HCT116 (cell line): Measurements from ENCODE around the gene RIBC2.

ENCODE experiments used
- EGR1 ChIP-seq: IDR thresholded peaks from 2 replicates; pipeline ENCODE4 v1.6.1; 2012; ENCODE audit warnings: low read depth
- EZH2 ChIP-seq: fragments of 200-600 bp; sonication (generic); IDR thresholded peaks from 2 replicates; pipeline ENCODE4 v1.6.1; 2017; ENCODE audit warnings: antibody characterized with exemption, mixed run types
- FOSL1 ChIP-seq: IDR thresholded peaks from 2 replicates; pipeline ENCODE4 v1.6.1; 2012; ENCODE audit warnings: low read depth
- JUND ChIP-seq: IDR thresholded peaks from 2 replicates; pipeline ENCODE4 v1.6.1; 2012
- POLR2A ChIP-seq: IDR thresholded peaks from 2 replicates; pipeline ENCODE4 v1.7.0; 2011; ENCODE audit warnings: borderline replicate concordance; ENCODE audit not compliant: insufficient read depth, insufficient read length; ENCODE audit errors: extremely low read depth
- POLR2AphosphoS5 ChIP-seq: IDR thresholded peaks from 2 replicates; pipeline ENCODE4 v1.6.1; 2011; ENCODE audit warnings: mild to moderate bottlenecking, low read depth, low read length, moderate library complexity
- SRF ChIP-seq: IDR thresholded peaks from 2 replicates; pipeline ENCODE4 v1.6.1; 2012; ENCODE audit warnings: low read depth
- TCF7L2 ChIP-seq: IDR thresholded peaks from 2 replicates; pipeline ENCODE4 v1.7.0; 2011; ENCODE audit warnings: borderline replicate concordance, inconsistent platforms; ENCODE audit not compliant: insufficient read depth, insufficient read length; ENCODE audit errors: extremely low read depth
- YY1 ChIP-seq: IDR thresholded peaks from 2 replicates; pipeline ENCODE4 v1.6.1; 2011; ENCODE audit warnings: low read length, low read depth, moderate library complexity, mild to moderate bottlenecking; ENCODE audit not compliant: insufficient replicate concordance; ENCODE audit errors: extremely low read depth
- ZNF274 ChIP-seq: fragments of 200-500 bp; sonication (Bioruptor generic); IDR thresholded peaks from 2 replicates; pipeline ENCODE4 v1.6.1; 2014; ENCODE audit warnings: mild to moderate bottlenecking, low read depth, low read length, inconsistent platforms
- TF ChIP-seq, protein P1 (sequence below), 3 experiments: fragments of 200-600 bp in 1 of 3; sonication (generic) in 1 of 3; IDR thresholded peaks in 2 of 3; conservative IDR thresholded peaks in 1 of 3; 2 replicates each; pipeline ENCODE4 v1.5.1; 2012 to 2017; ENCODE audit warnings: low read depth in 2 of 3, low read length in 2 of 3, antibody characterized with exemption in 1 of 3, borderline replicate concordance in 1 of 3, control low read depth in 1 of 3, mild to moderate bottlenecking in 1 of 3, mixed read lengths in 1 of 3, mixed run types in 1 of 3, moderate library complexity in 1 of 3; ENCODE audit not compliant: insufficient read depth in 1 of 3
- TF ChIP-seq, protein P2 (sequence below): IDR thresholded peaks from 2 replicates; pipeline ENCODE4 v1.6.1; 2012

DNA sequence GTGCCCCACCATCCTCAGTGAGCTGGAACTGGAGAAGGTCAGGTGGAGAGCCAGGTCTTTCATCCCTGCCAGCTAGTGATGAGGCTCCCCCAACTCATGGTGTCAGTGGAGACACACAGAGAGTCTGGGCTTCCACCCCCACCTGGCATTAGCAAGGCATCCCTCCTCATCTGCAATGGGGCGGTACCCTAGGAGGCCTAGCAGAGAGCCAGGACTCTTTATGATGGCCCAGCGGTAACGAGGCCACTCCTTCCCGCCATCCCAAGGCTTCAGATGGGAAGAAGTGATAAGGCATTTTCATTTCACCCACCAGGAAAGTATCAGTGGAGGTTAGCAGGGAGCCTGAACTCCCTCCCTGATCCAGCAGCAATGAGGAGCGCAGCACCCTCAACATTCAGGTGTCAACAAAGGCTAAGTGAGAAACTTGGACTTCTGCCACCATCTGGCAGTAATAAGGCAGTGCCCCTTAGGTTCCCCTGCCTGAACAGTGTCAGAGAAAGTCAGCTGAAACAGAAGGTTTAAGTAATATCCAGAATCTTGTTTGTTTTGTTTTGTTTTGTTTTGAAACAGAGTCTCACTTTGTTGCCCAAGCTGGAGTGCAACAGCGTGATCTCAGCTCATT is 48.7 kb downstream of the RIBC2 start:
- TF ChIP-seq JUND = no peak
- no peak for TF ChIP-seq POLR2A
- TF ChIP-seq, protein P1, sequence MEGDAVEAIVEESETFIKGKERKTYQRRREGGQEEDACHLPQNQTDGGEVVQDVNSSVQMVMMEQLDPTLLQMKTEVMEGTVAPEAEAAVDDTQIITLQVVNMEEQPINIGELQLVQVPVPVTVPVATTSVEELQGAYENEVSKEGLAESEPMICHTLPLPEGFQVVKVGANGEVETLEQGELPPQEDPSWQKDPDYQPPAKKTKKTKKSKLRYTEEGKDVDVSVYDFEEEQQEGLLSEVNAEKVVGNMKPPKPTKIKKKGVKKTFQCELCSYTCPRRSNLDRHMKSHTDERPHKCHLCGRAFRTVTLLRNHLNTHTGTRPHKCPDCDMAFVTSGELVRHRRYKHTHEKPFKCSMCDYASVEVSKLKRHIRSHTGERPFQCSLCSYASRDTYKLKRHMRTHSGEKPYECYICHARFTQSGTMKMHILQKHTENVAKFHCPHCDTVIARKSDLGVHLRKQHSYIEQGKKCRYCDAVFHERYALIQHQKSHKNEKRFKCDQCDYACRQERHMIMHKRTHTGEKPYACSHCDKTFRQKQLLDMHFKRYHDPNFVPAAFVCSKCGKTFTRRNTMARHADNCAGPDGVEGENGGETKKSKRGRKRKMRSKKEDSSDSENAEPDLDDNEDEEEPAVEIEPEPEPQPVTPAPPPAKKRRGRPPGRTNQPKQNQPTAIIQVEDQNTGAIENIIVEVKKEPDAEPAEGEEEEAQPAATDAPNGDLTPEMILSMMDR (IDR thresholded peaks at IDR 0.05 in 2 of 3, conservative IDR thresholded peaks at IDR 0.05 in 1 of 3; ENCODE audit: borderline replicate concordance in 1 of 3, insufficient read depth in 1 of 3, low read depth in 2 of 3, low read length in 2 of 3) = peak in 2 of 3 experiments; percentile 30 to 36; a peak in 4 of 6 replicates
- TF ChIP-seq POLR2AphosphoS5 = no peak
- TF ChIP-seq EZH2 = no peak
- TF ChIP-seq TCF7L2 = no peak
- no peak for TF ChIP-seq YY1
- TF ChIP-seq EGR1 = no peak
- TF ChIP-seq FOSL1 = no peak
- TF ChIP-seq, protein P2, sequence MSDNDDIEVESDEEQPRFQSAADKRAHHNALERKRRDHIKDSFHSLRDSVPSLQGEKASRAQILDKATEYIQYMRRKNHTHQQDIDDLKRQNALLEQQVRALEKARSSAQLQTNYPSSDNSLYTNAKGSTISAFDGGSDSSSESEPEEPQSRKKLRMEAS = no peak
- no peak for TF ChIP-seq SRF
- TF ChIP-seq ZNF274 = no peak
